Stimulated activated CD4-positive, alpha-beta T cell treated with anti-CD3 and anti-CD28 coated beads, TNF-alpha, amount 100 ng/mL, for 4 hours (primary cell): ENCODE results near the gene TIMM21.

Experiments used
- DNase-seq, 3 experiments: peaks; one replicate each; pipeline ENCODE4 v3.0.0-alpha.2; 2020; ENCODE audit warnings: low read depth in 3 of 3

The TIMM21 gene

DNA sequence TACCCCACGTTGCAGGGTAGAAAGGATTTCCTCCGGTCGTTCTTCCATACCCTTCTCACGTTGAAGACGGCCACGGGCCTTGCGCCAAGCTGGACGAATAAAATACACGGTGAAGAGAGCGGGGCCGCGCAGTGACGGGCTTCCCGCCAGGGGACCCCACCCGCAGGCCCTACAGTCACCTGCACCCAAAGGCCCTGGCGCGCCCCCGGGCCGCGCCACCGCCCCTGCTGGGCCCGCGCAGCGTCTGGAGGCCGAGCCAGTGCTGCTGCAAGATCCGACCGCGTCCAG, 888 bp upstream of the TIMM21 start:
- DNase-seq, result no peak

DNA sequence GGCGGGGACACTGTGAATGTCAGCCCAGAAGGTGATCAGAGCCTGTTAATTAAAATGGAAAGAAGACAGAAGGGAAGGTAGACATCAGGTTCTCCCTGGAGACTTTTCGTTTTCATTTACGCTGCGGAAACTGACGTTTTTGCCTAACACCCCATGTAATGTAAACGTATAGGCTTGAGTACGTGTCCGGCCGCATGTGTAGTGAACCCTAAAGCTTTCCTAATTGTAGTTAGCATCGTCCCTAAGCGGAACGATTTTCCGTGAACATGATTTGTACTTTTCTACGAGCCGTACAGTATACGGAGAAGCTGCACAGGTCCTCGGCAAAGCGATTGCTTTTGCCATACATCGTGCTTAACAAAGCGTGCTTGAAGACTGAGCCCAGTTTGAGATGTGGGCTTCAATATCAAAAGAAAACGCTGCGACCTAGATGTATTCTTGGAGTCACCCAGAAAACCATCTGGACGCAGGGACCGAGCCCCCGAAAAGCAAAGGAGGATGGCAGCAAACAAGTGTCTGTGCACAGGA, 284 bp downstream of the TIMM21 start:
- DNase-seq, result no peak

DNA sequence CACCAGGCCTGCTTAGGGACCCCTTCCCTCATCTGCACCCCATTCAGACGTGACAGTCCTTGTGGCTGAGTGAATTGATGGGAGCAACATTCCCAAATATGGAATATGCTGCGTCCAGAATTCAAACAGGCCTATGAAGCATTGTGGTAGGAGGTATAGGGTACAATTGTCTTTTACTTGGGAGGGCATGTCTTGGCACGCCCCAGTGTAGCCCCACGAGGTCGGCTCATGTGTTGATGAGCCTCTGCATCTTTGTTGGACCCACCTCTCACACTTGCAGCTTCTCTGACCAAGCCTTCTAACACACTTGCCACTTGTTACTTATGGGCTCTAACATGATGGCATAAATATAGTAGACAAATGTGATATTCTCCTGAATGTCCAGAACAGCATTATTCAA, 1.6 kb downstream of the TIMM21 start:
- DNase-seq, result no peak

DNA sequence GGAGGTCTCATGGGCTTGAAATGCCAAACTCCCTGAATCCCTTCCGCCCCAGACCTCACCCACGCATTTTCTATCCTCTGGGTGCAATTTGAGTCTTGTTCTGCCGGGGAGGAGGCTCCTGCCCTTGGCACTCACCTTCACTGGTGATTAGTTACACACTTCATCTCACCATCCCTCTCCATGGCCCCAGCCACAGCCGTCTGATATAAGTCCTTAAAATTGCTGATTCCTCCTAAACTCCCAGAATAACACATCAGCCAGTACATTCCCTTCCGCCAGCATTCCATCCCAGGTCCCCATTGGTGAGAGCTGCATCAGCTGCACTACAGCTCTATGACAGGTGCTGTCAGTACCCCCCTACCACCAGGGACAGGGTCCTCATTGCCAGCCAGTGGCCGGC, 3.9 kb downstream of the TIMM21 start:
- no peak for DNase-seq

DNA sequence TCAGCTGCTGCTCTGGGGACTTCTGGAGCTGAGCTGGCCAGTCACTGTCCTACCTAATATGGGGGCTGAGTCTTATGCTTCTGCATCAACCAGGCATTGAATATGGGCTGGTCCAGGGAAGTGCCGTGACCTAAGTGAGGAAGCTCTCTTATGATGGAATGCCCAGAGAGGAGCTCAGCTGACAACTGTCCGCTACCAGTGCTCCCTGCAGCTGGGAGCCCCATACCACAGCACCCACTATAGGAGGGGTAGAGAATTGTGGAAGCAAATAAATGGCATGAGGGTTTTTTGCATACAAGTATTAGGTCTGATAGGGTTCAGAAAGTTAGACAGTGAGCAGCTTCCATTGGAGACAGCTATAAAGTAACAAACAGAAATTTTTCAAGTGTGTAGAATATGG, 4.5 kb downstream of the TIMM21 start:
- DNase-seq, result no peak

DNA sequence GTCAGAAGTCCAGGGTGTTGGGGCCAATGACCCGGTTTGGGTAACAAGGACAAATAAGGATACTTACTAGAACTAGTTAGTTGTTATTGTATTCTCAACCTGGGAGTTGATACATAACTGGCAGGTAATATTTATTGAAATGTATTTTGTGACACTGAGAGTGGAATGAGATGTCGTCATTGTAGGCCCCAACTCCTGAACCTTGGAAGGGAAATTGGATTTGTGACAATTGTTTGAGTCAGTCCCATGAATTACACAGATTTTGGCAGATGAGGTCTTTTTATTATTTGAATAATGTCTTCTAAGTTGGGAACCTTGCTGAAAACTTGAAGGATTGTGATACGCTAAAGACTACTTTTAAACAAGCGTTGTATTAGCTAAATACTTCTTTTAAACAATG, 5.1 kb downstream of the TIMM21 start:
- no peak for DNase-seq

DNA sequence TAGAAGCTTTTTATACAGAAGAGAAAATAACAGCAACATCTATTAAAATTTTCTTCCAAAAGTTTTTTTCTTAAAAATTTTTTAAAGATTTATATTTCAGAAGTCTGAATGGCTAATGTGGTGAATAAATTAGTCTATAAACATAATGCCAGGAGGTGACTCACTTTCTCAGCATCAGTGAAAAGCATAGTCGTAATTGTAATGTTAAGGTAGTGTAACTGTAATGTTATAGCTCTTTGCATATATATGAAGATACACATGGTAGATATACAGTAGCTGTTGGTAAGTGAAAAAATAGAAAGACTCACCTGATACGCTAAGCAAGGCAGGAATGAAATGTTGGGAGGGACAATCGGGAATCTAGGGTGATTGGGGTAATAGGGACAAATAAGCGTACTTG, 5.5 kb downstream of the TIMM21 start:
- no peak for DNase-seq

DNA sequence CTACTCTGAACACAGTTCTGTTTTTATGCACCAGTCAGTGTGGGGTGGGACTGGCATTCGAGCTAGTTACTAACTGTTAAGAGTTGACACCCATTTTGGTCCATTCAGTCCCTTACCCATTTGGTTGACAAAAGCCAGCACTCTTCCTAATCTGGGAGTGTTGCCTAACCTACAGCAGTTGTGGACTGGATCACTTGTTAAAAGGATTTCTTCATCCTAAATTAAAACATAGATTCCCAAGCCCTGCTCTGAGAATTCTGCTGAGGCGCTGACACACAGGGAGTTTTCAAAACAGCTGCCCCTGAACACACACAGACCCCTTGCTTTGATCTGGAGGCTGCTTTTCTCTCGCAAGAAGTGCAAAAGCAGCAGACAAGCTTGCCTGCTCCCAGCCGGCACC, 6.4 kb downstream of the TIMM21 start:
- DNase-seq, result no peak

DNA sequence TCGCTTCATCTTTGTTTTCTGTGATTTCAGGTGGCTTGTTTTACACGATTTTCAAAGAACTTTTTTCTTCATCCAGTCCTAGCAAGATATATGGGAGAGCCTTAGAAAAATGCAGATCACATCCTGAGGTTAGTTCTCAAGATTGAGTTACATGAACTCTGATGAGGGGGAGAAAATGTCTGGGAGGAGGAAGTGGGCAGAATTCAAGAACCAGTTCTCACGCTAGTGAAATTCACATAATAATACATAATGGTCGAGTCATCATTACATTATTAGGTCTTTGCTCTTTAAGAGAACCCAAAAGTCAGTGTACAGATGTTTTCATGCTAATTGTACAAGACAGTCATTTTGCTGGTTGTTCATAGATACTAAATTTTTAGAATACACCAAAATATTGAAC, 7.0 kb downstream of the TIMM21 start:
- DNase-seq, result no peak

DNA sequence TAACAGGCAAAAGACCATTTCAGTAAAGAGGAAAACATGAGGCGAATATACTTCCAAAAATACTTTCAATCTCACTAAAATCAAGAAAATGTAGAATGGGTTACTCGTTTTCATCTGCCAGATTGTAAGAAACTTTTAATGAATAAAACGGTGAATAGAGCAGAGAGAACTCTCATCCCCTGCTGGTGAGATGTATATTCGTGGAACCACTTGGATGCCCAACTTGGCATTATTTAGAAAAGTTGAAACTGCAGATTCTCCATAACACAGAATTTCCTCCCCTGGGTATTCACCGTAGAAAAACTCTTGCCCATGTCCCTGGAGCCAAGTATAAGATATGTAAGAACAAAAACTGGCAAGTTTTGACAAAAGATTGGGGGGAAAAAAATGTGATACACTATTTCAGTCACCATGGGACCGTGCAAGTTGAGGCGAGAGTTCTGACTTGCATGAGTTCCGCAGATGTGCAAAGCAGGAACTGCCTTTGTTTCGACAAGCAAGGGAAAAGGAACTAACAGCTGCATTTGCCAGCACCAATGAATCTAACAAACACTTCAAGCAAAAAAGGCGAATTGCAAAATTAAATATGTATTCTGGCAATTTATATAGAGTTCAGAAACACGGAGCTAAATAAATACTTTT, 14.8 kb downstream of the TIMM21 start:
- no peak for DNase-seq

DNA sequence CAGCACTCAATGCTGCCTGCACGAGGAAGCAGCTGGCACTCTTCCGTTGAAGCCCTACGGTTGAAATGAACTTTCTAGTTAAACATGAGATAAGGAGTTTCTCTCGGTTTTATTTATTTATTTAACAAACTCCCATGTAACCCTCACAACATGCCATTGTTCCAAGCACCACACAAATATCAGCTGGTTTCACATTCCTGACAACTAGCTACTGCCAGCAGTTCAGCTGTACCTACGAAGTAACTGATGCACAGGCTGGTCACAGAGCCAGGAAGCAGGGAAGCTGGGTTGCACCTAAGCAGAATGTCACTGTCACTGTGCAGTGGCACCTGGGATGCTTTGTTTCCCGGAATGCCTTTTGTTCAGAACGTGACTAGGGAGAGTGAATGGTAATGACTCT, 18.1 kb downstream of the TIMM21 start:
- DNase-seq, result no peak

DNA sequence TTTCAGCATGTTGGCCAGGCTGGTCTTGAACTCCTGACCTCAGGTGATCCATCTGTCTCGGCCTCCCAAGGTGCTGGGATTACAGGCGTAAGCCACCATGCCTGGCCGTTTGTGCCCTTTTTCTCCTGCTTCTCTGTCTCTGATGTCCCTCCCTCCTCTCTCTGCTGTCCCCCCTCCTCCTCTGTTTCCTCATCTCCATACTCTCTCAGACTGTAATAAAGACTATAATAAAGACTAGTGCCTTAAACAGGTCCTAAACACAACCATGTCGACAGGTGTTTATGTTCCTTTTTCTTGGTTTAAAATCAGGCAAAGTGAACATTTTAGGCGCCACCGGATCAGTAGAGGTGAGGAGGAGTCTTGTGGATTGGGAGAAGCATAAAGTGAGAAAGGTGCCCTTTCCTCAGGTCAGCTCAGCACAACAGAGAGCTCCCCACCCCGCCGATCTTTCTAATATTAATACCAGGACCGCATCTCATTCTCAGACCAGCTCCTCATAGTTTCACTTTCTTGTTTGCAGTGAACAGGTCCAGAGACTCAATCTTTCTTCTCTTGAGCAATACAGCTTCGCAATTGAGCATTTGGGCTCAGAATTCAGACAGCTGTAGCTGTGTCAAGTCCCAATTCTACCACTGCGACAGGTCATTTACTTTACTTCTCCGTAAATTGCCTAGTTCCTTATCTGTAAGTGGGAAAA, 23.7 kb downstream of the TIMM21 start:
- DNase-seq, result no peak

DNA sequence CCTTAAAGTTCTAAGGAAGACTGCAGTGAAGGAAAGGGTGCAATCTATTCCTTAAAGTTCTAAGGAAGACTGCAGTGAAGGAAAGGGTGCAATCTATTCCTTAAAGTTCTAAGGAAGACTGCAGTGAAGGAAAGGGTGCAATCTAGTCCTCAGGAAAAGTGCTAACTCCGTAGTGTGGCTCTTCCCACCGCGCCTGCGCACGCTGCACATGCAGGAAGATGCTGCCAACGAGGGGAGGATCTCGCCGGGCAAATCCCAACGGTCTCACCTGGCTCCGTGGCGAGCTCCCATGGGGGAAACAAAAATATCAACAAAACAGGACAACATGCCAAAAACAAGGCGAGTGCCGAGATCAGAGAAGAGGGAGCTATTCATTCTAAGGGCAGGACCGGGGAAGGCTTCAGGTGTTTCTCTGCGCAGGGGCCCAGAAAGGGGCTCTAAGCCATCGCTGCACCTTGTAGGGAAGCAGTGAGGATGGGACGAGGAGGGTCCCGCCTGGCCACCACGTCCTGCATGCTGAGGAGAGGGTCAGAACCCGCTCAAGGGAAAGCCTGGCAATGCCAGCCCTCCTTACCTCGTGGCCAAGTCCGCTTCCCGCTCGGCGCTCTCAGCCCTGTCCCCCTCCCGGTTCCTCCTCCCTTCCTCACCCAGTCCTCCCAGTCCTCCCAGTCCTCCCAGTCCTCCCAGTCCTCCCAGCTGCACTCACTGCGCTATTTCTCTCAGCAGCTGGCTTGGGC, 24.5 kb downstream of the TIMM21 start:
- DNase-seq, result no peak

DNA sequence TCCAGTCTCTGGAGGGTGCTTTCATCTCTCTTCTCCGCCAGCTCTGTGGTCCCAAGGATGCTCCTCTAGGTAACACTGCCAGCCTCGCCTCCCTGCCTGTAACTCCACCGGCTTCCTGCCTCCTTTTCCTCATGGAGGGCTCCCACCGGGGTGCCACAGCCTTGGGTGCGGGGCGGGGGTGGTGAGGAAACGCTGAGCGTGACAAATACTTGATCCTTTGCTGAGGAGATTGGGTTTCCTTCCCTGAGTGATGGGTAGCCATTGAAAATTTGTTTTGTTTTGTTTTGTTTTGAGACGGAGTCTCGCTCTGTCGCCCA, 25.1 kb downstream of the TIMM21 start:
- no peak for DNase-seq

DNA sequence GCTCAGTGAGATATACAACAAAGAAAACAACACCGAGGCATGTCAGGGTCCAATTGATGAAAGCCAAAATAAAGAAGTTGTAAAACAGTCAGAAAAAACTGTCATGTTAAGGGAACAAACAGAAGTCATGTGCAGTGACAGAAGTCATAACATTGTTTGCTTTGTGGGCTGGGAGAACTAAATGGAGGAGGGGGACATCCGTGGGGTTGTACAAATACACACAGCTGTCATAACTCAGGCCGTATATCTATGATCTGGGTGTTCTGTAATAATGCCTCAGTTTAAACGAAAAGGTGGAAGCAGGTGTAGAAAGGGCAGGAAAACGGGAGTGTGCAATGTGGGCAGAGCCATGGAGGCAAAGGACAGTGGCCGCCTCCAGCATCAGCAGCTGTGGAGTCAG, 27.3 kb downstream of the TIMM21 start:
- no peak for DNase-seq

DNA sequence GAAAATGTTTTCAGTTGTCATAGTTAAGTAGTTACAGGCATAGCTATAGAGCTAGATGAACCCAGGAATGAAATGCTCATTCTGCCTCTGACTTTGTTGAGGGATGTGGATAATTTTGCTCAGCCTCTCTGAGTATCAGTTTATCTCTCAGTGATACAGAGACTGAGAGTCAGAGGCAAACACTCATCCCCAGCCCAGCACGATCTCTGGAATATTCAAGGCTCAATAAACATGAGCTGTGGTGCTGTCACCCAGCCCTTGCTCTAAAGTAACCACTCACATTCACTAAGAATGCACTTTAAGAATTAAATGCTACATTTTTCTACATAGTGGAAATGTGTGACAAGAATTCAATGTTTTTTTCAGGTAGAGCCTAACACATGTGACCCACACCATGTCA, 30.6 kb downstream of the TIMM21 start:
- DNase-seq, result no peak

DNA sequence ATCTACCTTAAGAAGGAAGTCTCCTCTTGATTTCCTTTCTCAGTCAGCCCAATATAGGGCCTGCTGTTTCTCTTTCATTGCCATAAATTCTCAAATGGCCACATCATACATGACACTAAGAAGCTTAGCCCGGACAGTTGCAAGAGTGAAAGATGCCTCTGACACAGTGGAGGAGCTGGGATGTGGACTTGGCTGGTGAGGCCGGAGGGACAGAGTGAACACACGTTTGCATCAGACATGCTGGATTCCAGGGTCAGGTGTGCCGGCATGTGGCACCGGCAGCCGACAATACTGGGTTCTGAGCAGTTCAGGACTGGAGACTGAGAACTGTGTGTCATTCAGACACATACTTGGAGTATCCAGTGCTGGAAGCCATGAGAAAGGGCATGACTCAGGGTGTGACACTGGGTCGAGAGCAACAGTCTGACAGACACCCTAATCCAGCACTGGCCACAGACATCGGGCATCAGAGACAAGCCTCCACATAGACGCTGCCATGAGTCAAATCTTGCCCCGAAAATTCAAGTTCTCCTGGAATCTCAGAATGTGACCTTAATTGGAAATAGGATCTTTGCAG, 31.4 kb downstream of the TIMM21 start:
- DNase-seq, result no peak

DNA sequence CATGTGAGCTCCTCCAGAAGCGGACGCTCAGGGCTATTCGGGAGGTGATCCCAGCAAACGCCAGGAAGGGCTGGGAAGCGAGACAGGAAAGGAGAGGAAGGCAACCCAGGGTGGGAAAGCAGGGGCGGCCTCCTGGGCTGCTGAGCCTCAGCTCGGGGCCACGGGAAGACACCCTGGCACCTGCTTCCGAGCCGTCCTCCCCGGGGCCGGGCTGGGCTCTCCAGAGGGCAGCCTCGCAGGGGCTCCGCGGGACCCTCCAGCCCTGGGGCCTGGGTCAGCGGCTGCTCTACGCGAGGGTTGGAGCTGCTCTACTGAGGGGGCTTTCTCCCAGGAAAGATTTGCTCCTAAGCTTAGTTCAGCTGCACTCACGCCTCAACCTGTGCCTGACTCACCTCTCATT, 34.0 kb downstream of the TIMM21 start:
- DNase-seq, result no peak

DNA sequence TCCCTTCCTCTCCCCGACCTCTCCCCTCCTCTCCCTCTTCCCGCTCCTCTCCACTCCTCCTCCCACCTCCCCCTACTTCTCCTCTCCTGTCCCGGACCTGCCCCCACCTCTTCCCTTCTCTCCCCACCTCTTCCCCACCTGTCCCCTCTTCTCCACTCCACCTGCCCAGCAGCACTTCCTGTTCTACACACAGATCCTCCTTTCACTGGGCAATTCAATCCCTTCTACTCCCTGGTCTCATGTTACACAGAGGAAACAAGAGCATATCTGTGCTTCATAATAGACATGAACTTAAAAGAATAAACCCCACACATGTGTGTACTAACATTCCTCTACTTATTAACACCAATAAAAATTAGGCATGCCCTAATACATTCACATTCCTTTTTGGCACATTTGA, 34.8 kb downstream of the TIMM21 start:
- no peak for DNase-seq

DNA sequence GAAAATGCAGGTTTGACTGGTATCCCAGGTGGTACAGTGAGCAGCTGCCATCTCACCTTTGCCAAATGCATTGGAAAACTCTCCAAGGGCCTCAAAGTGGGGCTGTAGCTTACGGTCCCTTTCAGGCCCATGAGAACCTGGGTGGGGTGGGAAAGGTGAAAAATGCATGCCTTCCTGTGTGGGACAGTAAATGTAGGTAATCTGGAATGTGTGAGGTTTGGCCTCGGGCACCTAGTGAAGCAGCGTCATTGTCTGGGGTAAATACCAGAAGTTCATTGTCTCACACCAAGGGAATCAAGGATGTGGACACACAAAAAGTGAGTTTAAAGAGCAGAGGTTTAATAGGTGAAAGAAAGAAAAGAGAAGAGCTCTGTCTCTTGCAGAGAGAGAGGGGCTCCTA, 36.6 kb downstream of the TIMM21 start:
- DNase-seq, result no peak

DNA sequence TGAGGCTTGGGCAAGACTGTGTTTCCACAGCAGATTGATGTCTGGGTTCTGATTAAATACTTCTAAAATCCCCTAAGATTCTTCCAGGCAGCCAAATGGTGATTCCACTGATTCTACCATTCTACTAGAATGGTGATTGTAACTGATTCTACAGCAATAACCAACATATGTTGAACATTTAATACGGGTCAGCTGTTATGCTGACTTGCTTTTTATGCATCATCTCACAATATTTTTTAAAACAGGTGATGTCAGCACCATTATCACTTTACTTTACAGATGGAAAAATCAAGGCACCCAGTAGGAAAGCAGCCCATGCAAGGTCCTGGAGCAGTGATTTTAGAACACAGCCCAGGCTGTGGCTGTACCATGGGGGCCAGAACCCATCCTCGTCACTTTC, 37.5 kb downstream of the TIMM21 start:
- DNase-seq, result no peak

DNA sequence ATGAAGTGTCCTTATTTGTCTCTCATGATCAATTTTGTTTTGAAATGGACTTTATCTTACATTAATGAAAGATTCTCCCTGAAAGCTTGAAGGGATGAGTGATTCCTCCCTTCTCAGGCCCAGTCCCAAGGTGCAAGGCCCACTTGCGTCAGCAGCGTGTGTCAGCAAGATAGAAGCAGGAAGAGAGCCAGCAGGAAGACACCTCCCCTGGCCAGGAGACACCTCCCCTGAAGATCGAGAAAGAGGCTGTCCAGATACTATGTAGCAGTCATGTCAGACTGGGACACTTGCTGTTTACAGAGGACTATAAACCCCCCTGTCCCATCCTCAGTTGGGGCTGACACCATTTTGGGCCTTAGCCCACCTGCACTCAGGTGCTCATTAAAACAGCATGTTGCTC, 38.3 kb downstream of the TIMM21 start:
- DNase-seq, result no peak

DNA sequence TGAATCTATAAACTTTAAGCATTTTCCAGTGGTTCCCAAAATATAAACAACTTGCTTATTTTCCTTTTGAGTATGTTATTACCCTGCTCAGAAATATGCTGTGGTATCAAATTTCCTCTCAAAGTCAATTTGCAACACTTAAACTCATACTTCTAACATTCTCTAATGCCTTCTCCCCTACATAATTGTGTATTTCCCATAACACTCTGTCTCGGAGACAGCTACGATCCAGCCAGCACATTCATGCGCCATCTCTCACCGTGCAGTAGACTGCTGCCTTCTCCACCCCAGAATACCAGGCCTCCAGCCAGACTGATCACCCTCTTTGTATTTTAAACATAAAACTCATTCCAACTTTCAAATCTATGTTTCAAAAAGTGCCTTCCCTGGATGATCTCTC, 41.8 kb downstream of the TIMM21 start:
- no peak for DNase-seq
